Measurements from ENCODE around the gene ARID1A.
A peak's percentile ranks its signal among the peaks of the same experiment; 100 is the strongest.

ARID1A gene

DNA sequence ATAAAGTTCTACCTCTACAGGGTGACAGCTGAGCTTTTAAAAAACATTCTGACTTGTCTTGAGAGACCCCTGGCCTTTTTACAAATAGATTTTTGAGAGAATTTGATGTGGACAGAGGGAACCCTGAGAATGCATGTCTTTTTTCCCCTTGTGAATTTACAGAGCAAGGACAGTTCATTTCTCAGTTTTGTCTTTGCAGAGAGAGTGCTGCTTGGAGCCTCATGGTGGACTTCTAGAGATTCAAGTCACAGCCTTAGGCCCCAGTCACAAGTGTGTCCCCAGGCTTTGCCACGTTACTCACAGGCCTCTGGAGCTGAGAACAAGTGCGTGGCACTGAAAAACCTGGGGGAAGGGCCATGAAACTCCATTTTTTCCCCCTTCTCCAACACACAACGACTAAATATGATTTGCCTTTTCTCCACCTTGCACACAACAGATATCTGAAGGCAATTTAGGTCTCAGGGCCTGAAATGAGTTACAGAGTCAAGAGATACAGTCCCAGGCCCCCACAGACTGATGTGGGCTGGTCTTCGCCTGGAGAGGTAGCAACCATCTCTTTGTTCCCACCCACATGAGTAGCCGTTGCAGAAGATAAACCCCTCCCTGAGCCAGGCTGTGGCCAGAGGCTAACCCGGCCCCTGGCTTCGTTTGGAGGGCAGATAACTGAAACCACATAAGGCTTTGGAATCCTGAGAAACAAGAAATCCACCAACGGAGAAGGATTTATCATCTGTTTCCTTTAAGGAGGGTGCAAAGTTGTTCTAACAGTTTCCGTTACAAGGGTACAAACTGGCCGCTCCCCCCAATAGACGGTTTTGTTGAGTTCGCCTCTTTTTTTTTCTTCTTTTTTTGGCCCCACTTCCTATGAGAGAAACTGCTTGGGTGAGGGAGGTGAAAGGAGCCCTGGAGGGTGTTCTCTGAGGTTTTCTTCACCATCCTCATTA lies 90.9 kb downstream of the ARID1A start:
- no peak for TF ChIP-seq ZFX (IDR thresholded peaks at IDR 0.05)
- TF ChIP-seq, protein P1, sequence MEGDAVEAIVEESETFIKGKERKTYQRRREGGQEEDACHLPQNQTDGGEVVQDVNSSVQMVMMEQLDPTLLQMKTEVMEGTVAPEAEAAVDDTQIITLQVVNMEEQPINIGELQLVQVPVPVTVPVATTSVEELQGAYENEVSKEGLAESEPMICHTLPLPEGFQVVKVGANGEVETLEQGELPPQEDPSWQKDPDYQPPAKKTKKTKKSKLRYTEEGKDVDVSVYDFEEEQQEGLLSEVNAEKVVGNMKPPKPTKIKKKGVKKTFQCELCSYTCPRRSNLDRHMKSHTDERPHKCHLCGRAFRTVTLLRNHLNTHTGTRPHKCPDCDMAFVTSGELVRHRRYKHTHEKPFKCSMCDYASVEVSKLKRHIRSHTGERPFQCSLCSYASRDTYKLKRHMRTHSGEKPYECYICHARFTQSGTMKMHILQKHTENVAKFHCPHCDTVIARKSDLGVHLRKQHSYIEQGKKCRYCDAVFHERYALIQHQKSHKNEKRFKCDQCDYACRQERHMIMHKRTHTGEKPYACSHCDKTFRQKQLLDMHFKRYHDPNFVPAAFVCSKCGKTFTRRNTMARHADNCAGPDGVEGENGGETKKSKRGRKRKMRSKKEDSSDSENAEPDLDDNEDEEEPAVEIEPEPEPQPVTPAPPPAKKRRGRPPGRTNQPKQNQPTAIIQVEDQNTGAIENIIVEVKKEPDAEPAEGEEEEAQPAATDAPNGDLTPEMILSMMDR (conservative IDR thresholded peaks at IDR 0.05): no peak
- peak overlapping the region; percentile 91 for H3K27ac ChIP-seq

DNA sequence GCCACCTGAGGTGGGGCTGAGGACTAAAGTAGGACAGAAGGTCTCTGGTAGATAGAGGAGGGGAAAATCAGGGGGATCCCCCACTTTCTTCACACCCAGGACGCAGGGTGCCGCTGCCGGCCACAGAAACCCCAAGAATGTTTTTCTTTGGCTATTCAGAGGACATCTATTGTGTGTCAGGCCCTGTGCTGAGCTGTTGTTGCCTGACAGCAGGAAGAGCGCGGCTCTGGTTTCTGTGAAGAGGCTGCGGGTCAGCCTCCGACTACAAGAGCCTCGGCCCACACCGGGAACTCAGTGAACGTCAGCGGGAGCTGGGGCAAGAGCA lies 91.5 kb downstream of the ARID1A start:
- peak overlapping the region; percentile 91 for H3K27ac ChIP-seq
- no peak for TF ChIP-seq ZFX (IDR thresholded peaks at IDR 0.05)
- TF ChIP-seq, protein P1 (conservative IDR thresholded peaks at IDR 0.05): no peak

DNA sequence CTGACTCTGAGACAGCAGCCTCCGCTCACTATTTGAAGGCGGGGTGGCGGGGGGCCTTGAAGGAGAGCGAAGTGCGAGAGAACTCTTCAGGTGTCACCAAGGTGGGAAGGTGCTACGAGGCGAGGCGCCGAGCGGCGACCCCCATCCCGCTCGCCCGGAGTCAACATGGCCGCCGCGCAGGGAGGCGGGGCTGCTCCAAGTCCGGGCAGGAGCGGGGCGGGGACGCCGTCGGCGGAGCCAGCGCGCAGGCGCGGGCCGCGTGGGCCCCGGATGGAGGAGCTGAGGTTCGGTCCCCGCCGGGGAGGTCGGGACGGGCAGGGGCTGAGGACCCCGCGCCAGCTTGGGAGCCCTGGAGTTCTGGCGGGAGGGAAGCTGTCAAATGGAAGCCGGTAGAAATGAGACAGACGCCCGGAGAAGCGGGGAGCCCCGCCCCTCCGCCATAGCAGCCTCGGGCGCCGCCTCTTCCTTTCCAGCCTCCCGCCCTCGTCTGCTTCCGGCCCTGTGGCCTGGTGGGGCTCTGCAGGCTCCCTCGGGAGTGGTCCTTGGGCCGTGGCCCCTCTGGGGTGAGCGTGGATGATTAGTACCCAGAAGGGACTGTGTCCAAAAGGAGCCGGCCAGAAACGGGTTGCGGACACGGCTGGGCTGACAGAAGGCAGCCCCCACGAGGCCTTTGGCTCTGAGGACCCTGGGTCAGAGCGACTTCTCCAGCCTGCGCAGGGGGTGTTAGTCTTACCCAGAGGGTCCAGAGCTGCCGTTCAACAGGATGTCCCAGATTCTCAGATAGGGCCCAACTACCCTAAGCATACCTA lies 92.1 kb downstream of the ARID1A start, which contains the start of gene PIGV:
Gene PIGV, plus strand, starts transcription at position 245 of the 809 bp plus-strand sequence. CDS start 2,866 bp downstream, outside the sequence.
- TF ChIP-seq, protein P1 (conservative IDR thresholded peaks at IDR 0.05): no peak
- peak; percentile 54; the same call in 1 of the 2 replicates for TF ChIP-seq ZFX (IDR thresholded peaks at IDR 0.05)
- peak within 1 kb of the TSS; percentile 91 for H3K27ac ChIP-seq

DNA sequence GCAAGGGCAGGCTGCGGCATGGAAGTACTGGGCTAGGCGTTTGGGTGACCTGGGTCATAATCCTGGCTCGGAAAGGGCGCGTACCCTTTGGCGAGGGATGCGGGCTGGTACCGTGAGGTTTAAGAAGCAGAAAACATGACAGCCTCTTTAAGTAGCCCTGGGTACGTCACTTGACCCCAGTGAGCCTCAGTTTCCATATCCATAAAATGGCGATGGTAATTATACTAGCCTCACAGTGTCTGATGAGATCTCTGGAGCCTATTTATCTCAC lies 92.6 kb downstream of the ARID1A start:
- no peak for TF ChIP-seq ZFX (IDR thresholded peaks at IDR 0.05)
- TF ChIP-seq, protein P1 (conservative IDR thresholded peaks at IDR 0.05): no peak
- peak overlapping the region; percentile 91 for H3K27ac ChIP-seq

DNA sequence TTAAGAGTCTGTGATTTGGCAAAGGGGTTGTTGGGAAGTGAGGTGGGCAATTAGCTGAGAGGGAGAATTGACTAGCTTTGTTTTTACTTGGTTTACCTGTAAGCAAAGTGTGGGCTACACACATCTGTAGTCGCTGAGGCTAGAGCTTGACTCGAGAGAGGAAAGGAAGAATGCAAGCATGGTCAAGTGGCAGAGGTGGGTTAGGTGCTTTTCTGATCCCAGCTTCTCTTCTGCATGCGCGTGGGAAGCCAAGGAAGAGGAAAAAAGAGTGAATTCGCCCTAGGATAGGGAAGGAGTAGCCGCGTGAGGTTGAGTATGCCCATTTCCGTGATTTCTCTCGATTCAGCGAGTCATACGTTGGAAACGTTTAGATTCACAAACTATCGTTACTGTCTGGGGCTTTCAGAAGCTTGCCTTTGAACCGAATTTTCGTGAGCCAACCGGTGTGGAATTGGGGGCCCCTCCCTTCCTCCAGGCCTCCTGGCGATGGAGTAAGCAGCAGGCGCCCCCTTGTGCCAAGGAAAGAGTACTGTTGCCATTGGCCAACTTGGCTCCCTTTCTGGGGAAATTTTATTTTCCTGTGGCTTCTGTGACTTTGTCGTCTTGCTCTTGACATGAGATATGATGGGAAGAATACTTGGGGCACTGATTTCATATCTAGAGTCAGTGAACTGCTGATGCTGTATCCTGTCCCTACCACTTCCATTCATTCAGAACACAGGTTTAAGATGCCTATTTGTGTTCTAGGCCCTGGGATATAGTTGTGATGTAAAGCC lies 93.2 kb downstream of the ARID1A start:
- peak overlapping the region; percentile 91 for H3K27ac ChIP-seq
- TF ChIP-seq, protein P1 (conservative IDR thresholded peaks at IDR 0.05): peak; percentile 98
- no peak for TF ChIP-seq ZFX (IDR thresholded peaks at IDR 0.05)

DNA sequence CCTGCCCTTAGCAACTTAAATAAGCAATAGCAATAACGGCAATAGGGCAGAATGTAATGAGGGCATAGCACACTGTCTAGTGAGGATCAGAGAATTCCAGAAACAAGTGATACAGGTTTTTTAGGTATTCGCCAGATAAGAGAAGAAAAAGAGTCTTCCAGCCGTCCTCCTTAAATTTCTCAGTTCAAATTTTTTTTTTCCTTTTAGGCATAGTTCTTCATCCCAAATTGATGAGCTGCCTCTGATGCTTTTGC lies 93.7 kb downstream of the ARID1A start:
- TF ChIP-seq, protein P1 (conservative IDR thresholded peaks at IDR 0.05): no peak
- no peak for TF ChIP-seq ZFX (IDR thresholded peaks at IDR 0.05)
- no peak overlapping the region for H3K27ac ChIP-seq

All from C4-2B (cell line).